BJ (cell line): Measurements from ENCODE around the gene CHGA. TPM values are rescaled to one million over a fixed set of nuclear protein-coding genes. Genes with fewer than 3 reads are reported as not detected.

ENCODE experiments used
- CTCF ChIA-PET: fragments of 350-600 bp; formaldehyde crosslinking; extraction: SDS; loops from one replicate; lab custom pipeline; 2021; ENCODE audit warnings: antibody characterized with exemption, inconsistent platforms; lab: Yijun Ruan, JAX
- POLR2A ChIA-PET: fragments of 300-600 bp; sonication (Branson Sonifier 250); formaldehyde crosslinking; extraction: SDS; loops from one replicate; lab custom pipeline; 2021; ENCODE audit warnings: antibody characterized with exemption; lab: Charles Lee
- DNase-seq: peaks from one replicate; pipeline ENCODE4 v3.0.0-alpha.2; 2011; ENCODE audit warnings: low read depth
- H3K27me3 ChIP-seq: 2 replicates; pipeline ENCODE4 v1.6.0; 2011; ENCODE audit warnings: low read length; ENCODE audit not compliant: control insufficient read depth, insufficient read depth
- H3K36me3 ChIP-seq: 2 replicates; pipeline ENCODE4 v1.5.1; 2011; ENCODE audit warnings: low read length; ENCODE audit not compliant: control insufficient read depth, insufficient read depth
- H3K4me3 ChIP-seq: 2 replicates; pipeline ENCODE4 v1.5.1; 2011; ENCODE audit warnings: low read depth, mild to moderate bottlenecking, control low read depth, low read length
- CTCF ChIP-seq: IDR thresholded peaks from 2 replicates; pipeline ENCODE4 v1.5.1; 2011; ENCODE audit warnings: low read depth, mild to moderate bottlenecking, control low read depth, inconsistent platforms, low read length, moderate library complexity; ENCODE audit not compliant: insufficient read depth
- polyA plus RNA-seq: library from polyadenylated mRNA; depleted of rRNA; stranded (reverse); fragments of >200 nt; gene quantifications from 2 replicates; pipeline ENCODE4 v1.2.3, GENCODE V29; 2011

Gene CHGA
- polyA plus RNA-seq, 1 experiment: not detected

DNA sequence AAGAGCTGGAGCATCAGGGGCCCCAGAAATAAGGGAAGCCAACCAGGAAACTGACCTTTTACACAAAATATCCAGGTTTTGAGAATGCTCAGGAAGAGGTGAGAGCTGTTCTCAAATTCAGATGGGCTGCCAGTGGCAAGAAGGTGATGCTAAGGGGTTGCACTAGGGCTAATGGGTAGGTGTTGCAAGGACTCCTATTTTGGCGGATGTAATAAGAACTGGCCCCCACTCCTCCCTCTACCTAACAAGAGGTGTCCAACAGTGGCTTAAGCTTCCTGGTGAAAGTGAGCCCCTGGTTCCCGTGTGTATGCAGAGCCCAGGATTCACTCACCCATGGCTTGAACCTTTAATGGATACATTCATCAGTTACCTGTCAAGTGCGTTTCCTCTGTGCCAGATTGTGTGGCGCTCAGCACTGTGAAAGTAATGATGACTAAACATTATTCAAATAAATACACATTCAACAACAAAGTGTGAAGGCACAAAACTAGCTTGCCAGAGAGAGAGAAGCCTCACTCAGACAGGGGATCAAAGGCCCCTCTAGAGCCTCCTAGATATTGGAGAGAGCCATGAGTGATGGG is 705 bp upstream of the CHGA start:
- POLR2A ChIA-PET: no interaction called here
- Histone ChIP-seq H3K36me3 (no peaks in the 10 kb centered on the region), H3K4me3 (no peak overlapping the region), H3K27me3 (no peaks in the 10 kb centered on the region; the same call in 1 of the 2 replicates)
- CTCF ChIA-PET: interaction anchor here (0.9 kb wide), 1 partner anchor 8 kb away, joined by 3 read pairs; no protein-coding TSS in a partner anchor
- no peak for TF ChIP-seq CTCF
- no peak for DNase-seq

GRCh38 chr14:92923744-92924103 is 774 bp downstream of the CHGA start:
- Histone ChIP-seq H3K27me3 (no peaks in the 10 kb centered on the region; the same call in 1 of the 2 replicates), H3K4me3 (no peak overlapping the region), H3K36me3 (no peaks in the 10 kb centered on the region)
- TF ChIP-seq CTCF: no peak
- POLR2A ChIA-PET: no interaction called here
- CTCF ChIA-PET: no interaction called here
- DNase-seq: no peak

DNA sequence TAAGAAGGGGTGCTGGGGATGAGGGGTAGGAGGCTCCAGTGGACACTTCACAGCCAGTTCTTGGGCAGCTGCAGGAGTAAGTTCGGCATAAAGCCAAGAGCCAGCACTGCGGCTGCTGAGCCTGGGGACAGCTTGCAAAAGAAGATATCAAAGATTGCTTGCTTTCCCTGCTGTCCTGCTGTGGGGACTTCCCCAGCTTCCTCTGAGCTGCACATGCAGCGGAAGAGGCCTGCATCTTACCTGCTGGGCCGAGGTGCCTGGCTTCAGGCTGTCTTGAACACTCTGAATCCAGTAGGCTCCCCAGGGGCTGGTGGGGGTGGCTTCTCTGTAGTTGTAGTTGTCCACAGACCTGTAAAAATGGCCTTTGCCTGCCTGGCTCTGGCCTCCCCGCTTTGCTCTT is 1.3 kb downstream of the CHGA start:
- no peak for DNase-seq
- Histone ChIP-seq H3K27me3 (no peaks in the 10 kb centered on the region; the same call in 1 of the 2 replicates), H3K36me3 (no peaks in the 10 kb centered on the region), H3K4me3 (no peak overlapping the region)
- CTCF ChIA-PET: no interaction called here
- no peak for TF ChIP-seq CTCF
- POLR2A ChIA-PET: no interaction called here

- Histone ChIP-seq H3K4me3 (no peak overlapping the region), H3K36me3 (no peaks in the 10 kb centered on the region), H3K27me3 (no peaks in the 10 kb centered on the region; the same call in 1 of the 2 replicates)
- no peak for TF ChIP-seq CTCF
- ChIA-PET POLR2A (no interaction called here), CTCF (no interaction called here)
- no peak for DNase-seq
Observed at GRCh38 chr14:92925446-92925845, 2.5 kb downstream of the CHGA start.

DNA sequence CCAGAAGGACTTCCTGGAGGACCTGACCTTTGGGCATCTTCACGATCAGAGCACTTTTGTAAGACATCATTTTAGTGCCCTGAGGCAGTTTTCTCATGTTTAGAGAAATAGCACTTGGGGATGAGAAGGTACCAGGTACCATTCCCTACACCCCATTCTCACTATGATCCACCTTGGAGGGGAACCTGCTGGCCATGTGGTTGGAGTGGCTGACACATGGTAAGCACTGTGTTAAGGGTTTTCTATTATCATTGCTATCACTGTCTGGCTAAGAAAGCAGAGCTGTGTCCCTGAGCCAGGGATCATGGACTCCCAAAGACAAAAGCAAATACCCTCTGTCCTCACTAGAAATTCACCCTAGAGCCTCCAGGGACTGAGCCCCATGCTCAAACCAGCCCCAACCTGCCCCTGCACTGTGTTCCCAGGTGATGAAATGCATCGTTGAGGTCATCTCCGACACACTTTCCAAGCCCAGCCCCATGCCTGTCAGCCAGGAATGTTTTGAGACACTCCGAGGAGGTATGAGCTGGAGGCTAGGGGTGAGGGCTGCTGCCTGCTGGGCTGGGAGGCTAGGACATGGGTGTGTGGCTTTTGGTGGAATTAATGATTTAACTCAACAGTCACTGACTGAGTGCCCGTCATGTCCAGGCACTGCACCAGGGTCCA is 3.4 kb downstream of the CHGA start:
- DNase-seq: no peak
- ChIA-PET CTCF (no interaction called here), POLR2A (no interaction called here)
- H3K27me3 ChIP-seq: no peaks in the 10 kb centered on the region; the same call in 1 of the 2 replicates
- no peak overlapping the region for H3K4me3 ChIP-seq
- no peaks in the 10 kb centered on the region for H3K36me3 ChIP-seq
- TF ChIP-seq CTCF: no peak
